GM12878 (cell line): ENCODE measurements around the gene PHKB. TPM values are rescaled to one million over a fixed set of nuclear protein-coding genes. Genes with fewer than 3 reads are reported as not detected.

Source experiments
- ATAC-seq: fragments of 200-7000 bp; cut with Tn5 transposase; 3 replicates; pipeline ENCODE4 v1.9.1; 2020; ENCODE audit warnings: mild to moderate bottlenecking, moderate library complexity
- BruUV-seq: library from RNA; stranded (reverse); fragments of 400-500 nt; replicated peaks from 2 replicates; lab custom pipeline; 2021; lab: Mats Ljungman, UMichigan
- CTCF ChIA-PET: fragments of 300-600 bp; sonication (Branson Sonifier 250); formaldehyde crosslinking; extraction: SDS; loops from one replicate; lab custom pipeline; 2021; ENCODE audit warnings: inconsistent platforms; lab: Yijun Ruan, JAX
- POLR2A ChIA-PET: fragments of 350-600 bp; formaldehyde crosslinking; extraction: SDS; loops from one replicate; lab custom pipeline; 2021; ENCODE audit warnings: inconsistent platforms; lab: Charles Lee
- RAD21 ChIA-PET: fragments of 300-600 bp; sonication (Branson Sonifier 250); formaldehyde crosslinking; loops from one replicate; lab custom pipeline; 2023; ENCODE audit warnings: antibody characterized with exemption; ENCODE audit not compliant: unreplicated experiment; lab: Charles Lee
- SMC1A ChIA-PET: fragments of 300-600 bp; sonication (Branson Sonifier 250); formaldehyde crosslinking; loops from one replicate; lab custom pipeline; 2023; ENCODE audit not compliant: unreplicated experiment, uncharacterized antibody; lab: Charles Lee
- DNase-seq: peaks from one replicate; pipeline ENCODE4 v3.0.0-alpha.2; 2011; ENCODE audit warnings: low read depth, low spot score
- FAIRE-seq: peaks from 3 replicates; lab custom pipeline; 2011; peaks lifted over from hg19 to GRCh38; lab: Jason Lieb, UNC
- H2AFZ ChIP-seq: 2 replicates; pipeline ENCODE4 v1.6.0; 2011; ENCODE audit warnings: low read depth, low read length, control low read depth; ENCODE audit not compliant: control insufficient read depth
- H3K27ac ChIP-seq: 2 replicates; pipeline ENCODE4 v1.5.1; 2011; ENCODE audit warnings: control low read depth; ENCODE audit not compliant: control insufficient read depth, insufficient read depth
- H3K27me3 ChIP-seq, 2 experiments: replicated peaks in 1 of 2; 2 replicates each; pipeline versions ENCODE4 v1.6.0 to v1.6.1; 2011; ENCODE audit warnings: low read length in 1 of 2; ENCODE audit not compliant: control insufficient read depth in 2 of 2, insufficient read depth in 2 of 2
- H3K36me3 ChIP-seq, 2 experiments: 2 replicates each; pipeline ENCODE4 v1.5.1; 2011; ENCODE audit warnings: low read length in 1 of 2; ENCODE audit not compliant: control insufficient read depth in 2 of 2, insufficient read depth in 2 of 2
- H3K4me1 ChIP-seq: 2 replicates; pipeline ENCODE4 v1.6.1; 2011; ENCODE audit warnings: mild to moderate bottlenecking, low read length, moderate library complexity, mixed read lengths; ENCODE audit not compliant: control insufficient read depth, insufficient read depth
- H3K4me2 ChIP-seq: 2 replicates; pipeline ENCODE4 v1.6.0; 2011; ENCODE audit warnings: control low read depth; ENCODE audit not compliant: control insufficient read depth, insufficient read depth
- H3K4me3 ChIP-seq: fragments of 200-600 bp; sonication (generic); 2 replicates; pipeline ENCODE4 v1.5.1; 2016
- H3K79me2 ChIP-seq: 2 replicates; pipeline ENCODE4 v1.6.0; 2011; ENCODE audit warnings: low read length; ENCODE audit not compliant: control insufficient read depth, insufficient read depth
- H3K9ac ChIP-seq: 2 replicates; pipeline ENCODE4 v1.8.0; 2011; ENCODE audit warnings: low read length, control low read depth, mixed read lengths; ENCODE audit not compliant: control insufficient read depth, insufficient read depth
- H3K9me3 ChIP-seq: replicated peaks from 3 replicates; pipeline ENCODE4 v1.5.1; 2011; ENCODE audit warnings: mild to moderate bottlenecking, low read length; ENCODE audit not compliant: control insufficient read depth, insufficient read depth
- H4K20me1 ChIP-seq: 2 replicates; pipeline ENCODE4 v1.6.0; 2011; ENCODE audit not compliant: control insufficient read depth, insufficient read depth
- CBX5 ChIP-seq: sonication (generic); IDR thresholded peaks from 2 replicates; pipeline ENCODE4 v1.6.1; 2016; ENCODE audit warnings: low read depth, moderate library complexity, mild to moderate bottlenecking, inconsistent platforms
- EP300 ChIP-seq, 2 experiments: fragments of 150-350 bp in 1 of 2; IDR thresholded peaks; 2 replicates each; pipeline ENCODE4 v1.6.1; 2011 to 2012; ENCODE audit warnings: low read depth in 2 of 2, low read length in 2 of 2, borderline replicate concordance in 1 of 2, improper control_type of control experiment in 1 of 2, inconsistent platforms in 1 of 2; ENCODE audit not compliant: control insufficient read depth in 1 of 2
- FOXM1 ChIP-seq: IDR thresholded peaks from 2 replicates; pipeline ENCODE4 v1.6.1; 2012; ENCODE audit warnings: low read depth, mild to moderate bottlenecking, inconsistent platforms, low read length, moderate library complexity
- GATAD2B ChIP-seq: fragments of 450-650 bp; conservative IDR thresholded peaks from 2 replicates; pipeline ENCODE4 v1.6.1; 2017; ENCODE audit warnings: low read depth, mild to moderate bottlenecking, moderate library complexity
- NFXL1 ChIP-seq: fragments of 450-650 bp; IDR thresholded peaks from 2 replicates; pipeline ENCODE4 v1.6.1; 2017; ENCODE audit warnings: antibody characterized with exemption, mild to moderate bottlenecking, borderline replicate concordance
- NR2C1 ChIP-seq: fragments of 450-650 bp; IDR thresholded peaks from 2 replicates; pipeline ENCODE4 v1.6.1; 2017; ENCODE audit warnings: antibody characterized with exemption, mild to moderate bottlenecking, moderate library complexity
- POLR2AphosphoS2 ChIP-seq: IDR thresholded peaks from 2 replicates; pipeline ENCODE4 v1.6.1; 2011; ENCODE audit warnings: low read depth, mild to moderate bottlenecking, low read length, improper control_type of control experiment, moderate library complexity
- RUNX3 ChIP-seq: IDR thresholded peaks from 2 replicates; pipeline ENCODE4 v1.6.1; 2012; ENCODE audit warnings: low read length, inconsistent platforms
- SIN3A ChIP-seq: IDR thresholded peaks from 2 replicates; pipeline ENCODE4 v1.6.1; 2012; ENCODE audit warnings: low read depth, low read length, improper control_type of control experiment
- SPI1 ChIP-seq: IDR thresholded peaks from 2 replicates; pipeline ENCODE4 v1.6.1; 2011; ENCODE audit warnings: low read depth, mild to moderate bottlenecking, low read length, moderate library complexity, borderline replicate concordance; ENCODE audit not compliant: insufficient read depth
- TCF7 ChIP-seq: IDR thresholded peaks from 2 replicates; pipeline ENCODE4 v1.6.1; 2014; ENCODE audit warnings: antibody characterized with exemption, borderline replicate concordance
- ZNF217 ChIP-seq: fragments of 450-650 bp; IDR thresholded peaks from 2 replicates; pipeline ENCODE4 v1.6.1; 2017; ENCODE audit warnings: antibody characterized with exemption, mild to moderate bottlenecking
- WGBS: methylation state at CpG from one replicate; pipeline ENCODE4 v1.1.6; 2016; ENCODE audit warnings: low lambda C conversion rate; ENCODE audit not compliant: insufficient replicate concordance, insufficient coverage; ENCODE audit errors: missing lambda C conversion rate; 5-methylcytosine and 5-hydroxymethylcytosine counted together
- in situ Hi-C: fragments of 300-500 bp; cut with MboI; formaldehyde crosslinking; loops from 9 replicates; pipeline ENCODE4 v1.14.3; 2018; ENCODE audit warnings: mixed read lengths
- intact Hi-C: fragments of 100-400 bp; cut with micrococcal nuclease; formaldehyde crosslinking; loops from one replicate; pipeline ENCODE4 v1.14.2; 2022; ENCODE audit not compliant: unreplicated experiment
- polyA plus RNA-seq, 11 experiments: library from polyadenylated mRNA; depleted of rRNA in 4 of 11; unstranded in 6 of 11; stranded (reverse) in 5 of 11; fragments of >200 nt; fragmentation: Nextera tagmentation in 4 of 11; fragmentation: Illumina TruSeq in 1 of 11; extraction: Ambion mirVana in 4 of 11; extraction: Trizol in 1 of 11; gene quantifications; 1 replicate in 1 of 11; 2 replicates in 10 of 11; pipeline versions ENCODE4 v1.2.1 to v1.2.3, GENCODE V29; 2011 to 2016; ENCODE audit warnings: inconsistent platforms in 2 of 11, missing spikeins in 2 of 11, low read depth in 1 of 11
- total RNA-seq, 4 experiments: library from RNA; depleted of rRNA in 3 of 4; stranded (reverse); fragments of >200 nt in 3 of 4; fragmentation: Illumina TruSeq in 1 of 4; extraction: Trizol in 1 of 4; gene quantifications; 2 replicates each; pipeline versions ENCODE4 v1.2.1 to v1.2.3, GENCODE V29; 2013 to 2021
- TF ChIP-seq, protein P1 (sequence below): fragments of 450-650 bp; IDR thresholded peaks from 2 replicates; pipeline ENCODE4 v1.6.1; 2014; ENCODE audit warnings: mild to moderate bottlenecking
- TF ChIP-seq, protein P2 (sequence below): fragments of 450-650 bp; IDR thresholded peaks from 2 replicates; pipeline ENCODE4 v1.6.1; 2017; ENCODE audit warnings: mild to moderate bottlenecking, low read depth, inconsistent platforms; ENCODE audit not compliant: poor library complexity, severe bottlenecking

Gene PHKB
- total and polyA plus RNA-seq, 10 of the 15 experiments (the other 5 are each of a cell fraction or from before 2014, with no cell fraction given) = 14.2 to 65.6 (median 37.0) TPM

DNA sequence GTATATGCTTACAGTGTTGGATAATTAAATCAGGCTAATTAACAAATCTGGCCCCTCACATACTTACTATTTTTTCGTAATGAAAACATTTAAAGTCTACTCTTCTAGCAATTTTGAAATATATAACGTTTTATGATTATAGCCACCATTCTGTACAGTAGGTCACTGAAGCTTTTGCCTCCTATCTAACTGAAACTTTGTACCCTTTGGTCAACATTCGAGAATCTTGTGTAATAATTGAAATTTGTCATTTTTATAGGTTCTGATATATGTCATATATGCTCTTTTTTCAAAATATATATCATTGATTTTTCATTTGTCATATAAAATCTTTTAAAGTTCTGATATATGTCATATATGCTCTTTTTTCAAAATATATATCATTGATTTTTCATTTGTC is 12.7 kb downstream of the PHKB start:
- H2AFZ ChIP-seq = no peak overlapping the region
- H3K27ac ChIP-seq = no peak overlapping the region
- H3K36me3 ChIP-seq = no peaks in the 10 kb centered on the region; a peak in 1 of 4 replicates
- POLR2A ChIA-PET = interaction anchor here (1.3 to 3.3 kb wide), 2 partner anchors 8 to 11 kb away, joined by 9 to 14 read pairs; partner anchors contain the start of gene PHKB
- TF ChIP-seq NR2C1 = no peak
- TF ChIP-seq SPI1 = no peak
- no peak for TF ChIP-seq ZNF217
- TF ChIP-seq, protein P1, sequence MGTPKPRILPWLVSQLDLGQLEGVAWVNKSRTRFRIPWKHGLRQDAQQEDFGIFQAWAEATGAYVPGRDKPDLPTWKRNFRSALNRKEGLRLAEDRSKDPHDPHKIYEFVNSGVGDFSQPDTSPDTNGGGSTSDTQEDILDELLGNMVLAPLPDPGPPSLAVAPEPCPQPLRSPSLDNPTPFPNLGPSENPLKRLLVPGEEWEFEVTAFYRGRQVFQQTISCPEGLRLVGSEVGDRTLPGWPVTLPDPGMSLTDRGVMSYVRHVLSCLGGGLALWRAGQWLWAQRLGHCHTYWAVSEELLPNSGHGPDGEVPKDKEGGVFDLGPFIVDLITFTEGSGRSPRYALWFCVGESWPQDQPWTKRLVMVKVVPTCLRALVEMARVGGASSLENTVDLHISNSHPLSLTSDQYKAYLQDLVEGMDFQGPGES = no peak
- TF ChIP-seq, all 136 proteins: peak for 0
- RAD21 ChIA-PET = no interaction called here
- Histone ChIP-seq H3K4me2 (no peak overlapping the region), H3K79me2 (peaks cover 2% of the 10 kb centered on the region; the same call in 1 of the 2 replicates), H4K20me1 (no peaks in the 10 kb centered on the region), H3K4me3 (no peak overlapping the region), H3K9me3 (no peaks in the 10 kb centered on the region), H3K27me3 (no peaks in the 10 kb centered on the region), H3K4me1 (no peaks in the 10 kb centered on the region), H3K9ac (no peak overlapping the region)
- CTCF ChIA-PET = interaction anchor here (2.3 kb wide), 1 partner anchor 13 kb away, joined by 9 read pairs; no protein-coding TSS in a partner anchor
- WGBS = 67% methylated on average over 3 of the region's 3 CpGs
- no peak for DNase-seq
- in situ Hi-C loops (no loop called here), intact Hi-C loops (no loop called here)
- ATAC-seq = no peak
- SMC1A ChIA-PET = interaction anchor here (1.3 to 9.5 kb wide), 2 partner anchors 9 to 22 kb away, joined by 3 to 165 read pairs; partner anchors contain the start of genes ITFG1 and PHKB
- no peak for FAIRE-seq
- BruUV-seq = no TSS peak

DNA sequence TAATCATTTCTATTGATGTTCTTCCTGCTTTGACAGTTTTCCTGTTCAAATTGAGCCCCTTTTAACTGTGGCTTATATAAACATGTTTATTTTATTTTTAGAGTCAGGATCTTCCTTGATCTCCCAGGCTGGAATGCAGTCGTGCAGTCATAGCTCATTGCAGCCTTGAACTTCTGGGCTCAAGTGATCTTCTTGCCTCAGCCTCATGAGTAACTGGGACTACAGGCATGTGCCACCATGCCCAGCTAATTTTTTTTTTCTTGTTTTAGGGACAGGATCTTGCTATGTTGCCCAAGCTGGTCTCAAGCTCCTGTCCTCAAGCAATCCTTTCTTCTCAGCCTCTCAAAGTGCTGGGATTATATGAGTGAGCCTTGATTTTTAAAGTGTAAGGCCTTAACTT is 14.7 kb downstream of the PHKB start:
- FAIRE-seq = no peak
- in situ Hi-C loops = no loop called here
- TF ChIP-seq GATAD2B (no peak), FOXM1 (no peak), SIN3A (no peak), RUNX3 (no peak), NFXL1 (no peak), POLR2AphosphoS2 (no peak), EP300 (IDR thresholded peaks at IDR 0.05; ENCODE audit: borderline replicate concordance in 1 of 2, control insufficient read depth in 1 of 2, low read depth in 2 of 2, low read length in 2 of 2) (no peak), CBX5 (no peak), TCF7 (no peak)
- TF ChIP-seq, protein P2, sequence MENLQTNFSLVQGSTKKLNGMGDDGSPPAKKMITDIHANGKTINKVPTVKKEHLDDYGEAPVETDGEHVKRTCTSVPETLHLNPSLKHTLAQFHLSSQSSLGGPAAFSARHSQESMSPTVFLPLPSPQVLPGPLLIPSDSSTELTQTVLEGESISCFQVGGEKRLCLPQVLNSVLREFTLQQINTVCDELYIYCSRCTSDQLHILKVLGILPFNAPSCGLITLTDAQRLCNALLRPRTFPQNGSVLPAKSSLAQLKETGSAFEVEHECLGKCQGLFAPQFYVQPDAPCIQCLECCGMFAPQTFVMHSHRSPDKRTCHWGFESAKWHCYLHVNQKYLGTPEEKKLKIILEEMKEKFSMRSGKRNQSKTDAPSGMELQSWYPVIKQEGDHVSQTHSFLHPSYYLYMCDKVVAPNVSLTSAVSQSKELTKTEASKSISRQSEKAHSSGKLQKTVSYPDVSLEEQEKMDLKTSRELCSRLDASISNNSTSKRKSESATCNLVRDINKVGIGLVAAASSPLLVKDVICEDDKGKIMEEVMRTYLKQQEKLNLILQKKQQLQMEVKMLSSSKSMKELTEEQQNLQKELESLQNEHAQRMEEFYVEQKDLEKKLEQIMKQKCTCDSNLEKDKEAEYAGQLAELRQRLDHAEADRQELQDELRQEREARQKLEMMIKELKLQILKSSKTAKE = no peak

More for the DNA sequence above, 14.7 kb downstream of the PHKB start:
- no TSS peak for BruUV-seq
- peaks cover 8% of the 10 kb centered on the region for H3K79me2 ChIP-seq
- H3K4me1 ChIP-seq = peaks cover 10% of the 10 kb centered on the region
- H3K27ac ChIP-seq = no peak overlapping the region
- intact Hi-C loops = no loop called here
- H2AFZ ChIP-seq = no peak overlapping the region
- ChIA-PET RAD21 (interaction anchor here (2.5 kb wide), 1 partner anchor 10 kb away, joined by 11 read pairs; no protein-coding TSS in a partner anchor), SMC1A (interaction anchor here (0.6 to 9.5 kb wide), 3 partner anchors 11 to 48 kb away, joined by 3 to 165 read pairs (median 112); partner anchors contain the start of genes ITFG1 and PHKB), POLR2A (interaction anchor here (3.3 kb wide), 1 partner anchor 13 kb away, joined by 14 read pairs; the partner anchor contains the start of gene PHKB), CTCF (interaction anchor here (0.7 to 2.3 kb wide), 3 partner anchors 10 to 18 kb away, joined by 3 to 9 read pairs (median 9); no protein-coding TSS in a partner anchor)
- H3K27me3 ChIP-seq = no peaks in the 10 kb centered on the region
- no peak for ATAC-seq
- no peak for DNase-seq
- H3K4me2 ChIP-seq = no peak overlapping the region
- no peaks in the 10 kb centered on the region for H3K36me3 ChIP-seq
- 6% methylated on average over 1 of the region's 1 CpG for WGBS
- H3K9ac ChIP-seq = no peak overlapping the region
- H3K9me3 ChIP-seq = no peaks in the 10 kb centered on the region
- no peaks in the 10 kb centered on the region for H4K20me1 ChIP-seq
- no peak overlapping the region for H3K4me3 ChIP-seq
